Upper lobe of left lung (tissue), 6 donors: ENCODE measurements around the gene LTB. TPM values are rescaled to one million over a fixed set of nuclear protein-coding genes. Genes with fewer than 3 reads are reported as not detected.

ENCODE experiments used
- ATAC-seq, 2 donors: fragments of 200-7000 bp; cut with Tn5 transposase; one replicate each; pipeline ENCODE4 v1.9.1; 2022; ENCODE audit warnings: mild to moderate bottlenecking in 2 of 2, moderate library complexity in 2 of 2; ENCODE audit not compliant: low FRiP score in 2 of 2
- DNase-seq, 2 donors: peaks; one replicate each; pipeline ENCODE4 v3.0.0-alpha.2; 2019 to 2020
- H3K27ac ChIP-seq, 4 donors: fragments of 200-600 bp; sonication (generic); one replicate each; pipeline ENCODE4 v1.5.1; 2016 to 2019
- H3K27me3 ChIP-seq, 4 donors: fragments of 200-600 bp; sonication (generic); one replicate each; pipeline ENCODE4 v1.5.1; 2017 to 2019
- H3K36me3 ChIP-seq, 4 donors: fragments of 200-600 bp; sonication (generic); one replicate each; pipeline ENCODE4 v1.5.1; 2016 to 2019
- H3K4me1 ChIP-seq, 4 donors: fragments of 200-600 bp; sonication (generic); one replicate each; pipeline ENCODE4 v1.5.1; 2018 to 2019
- H3K4me3 ChIP-seq, 4 donors: fragments of 200-600 bp; sonication (generic); one replicate each; pipeline ENCODE4 v1.5.1; 2017 to 2019; ENCODE audit warnings: mild to moderate bottlenecking in 2 of 4, moderate library complexity in 1 of 4
- H3K9me3 ChIP-seq, 4 donors: fragments of 200-600 bp; sonication (generic); one replicate each; pipeline ENCODE4 v1.5.1; 2018 to 2019
- EP300 ChIP-seq, 4 donors: sonication (generic); formaldehyde crosslinking; IDR thresholded peaks; one replicate each; pipeline ENCODE4 v1.5.1; 2017; ENCODE audit warnings: antibody characterized with exemption in 4 of 4, control low read depth in 2 of 4
- POLR2A ChIP-seq, 4 donors: fragments of 450-650 bp; IDR thresholded peaks; one replicate each; pipeline ENCODE4 v1.5.1; 2016 to 2017; ENCODE audit warnings: antibody characterized with exemption in 4 of 4, mild to moderate bottlenecking in 2 of 4
- POLR2AphosphoS5 ChIP-seq, 2 donors: sonication (generic); formaldehyde crosslinking; IDR thresholded peaks; one replicate each; pipeline ENCODE4 v1.5.1; 2017; ENCODE audit warnings: antibody characterized with exemption in 2 of 2
- WGBS, 2 donors: methylation state at CpG; one replicate each; pipeline ENCODE4 v1.1.5; 2017 to 2018; 5-methylcytosine and 5-hydroxymethylcytosine counted together
- total RNA-seq, 6 donors: library from RNA; depleted of rRNA in 4 of 6; stranded (reverse); fragments of >200 nt in 4 of 6; gene quantifications; one replicate each; pipeline versions ENCODE4 v1.1.0 to v1.2.1, GENCODE V29; 2016 to 2021
- TF ChIP-seq, protein P1 (sequence below), 6 experiments: fragments of 450-650 bp in 4 of 6; fragments of 200-600 bp in 2 of 6; sonication (generic) in 2 of 6; IDR thresholded peaks; one replicate each; pipeline ENCODE4 v1.5.1; 2016 to 2019; ENCODE audit warnings: antibody characterized with exemption in 6 of 6
- donor health status: DM: no; HTN: no; CAD: no; lungs with moderate emphysema.
- donor health status: DM: no; HTN: yes; CAD: no; lungs with severe emphysema.

Gene LTB
- total RNA-seq, 6 donors from 2014 or later = 1.3 to 18.7 (median 8.2) TPM; not detected in 3

DNA sequence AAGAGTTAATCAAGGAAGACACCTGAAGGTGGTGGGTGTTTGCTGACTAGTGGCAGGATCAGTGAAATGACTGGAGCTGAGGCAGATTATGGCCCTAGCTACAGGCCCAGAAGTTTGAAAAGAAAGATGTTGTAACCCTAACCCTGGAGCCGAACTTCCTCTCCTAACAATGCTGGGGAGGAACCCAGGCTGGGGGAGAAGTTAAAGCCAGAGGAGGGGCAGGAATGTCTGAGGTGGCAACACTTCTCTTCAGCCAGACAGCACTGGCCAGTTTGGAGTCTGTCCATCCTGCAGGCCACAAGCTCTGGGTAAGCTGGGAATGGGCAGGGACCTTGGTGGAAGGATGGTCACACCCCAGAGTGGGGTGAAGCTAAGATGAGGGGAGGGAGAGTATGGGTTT lies 3.8 kb upstream of the LTB start, which contains the start of gene LST1:
Gene LST1 (plus strand): TSS at position 270 of the 400 bp plus-strand sequence. CDS start 1,023 bp downstream, outside the sequence.
- Histone ChIP-seq H3K9me3 (no peaks in the 10 kb centered on the region), H3K27ac (peak within 1 kb of the TSS; percentile 43 to 84 (median 66)), H3K4me1 (peaks cover 20 to 45% (median 30%) of the 10 kb centered on the region in 4 donors), H3K27me3 (no peaks in the 10 kb centered on the region), H3K4me3 (peak within 1 kb of the TSS in 2 of 4 donors; percentile 22 to 34), H3K36me3 (no peaks in the 10 kb centered on the region)
- DNase-seq (peak in 1 of 2 donors; percentile 63), ATAC-seq (peak; percentile 48 to 68)
- TF ChIP-seq POLR2AphosphoS5 (IDR thresholded peaks at IDR 0.05) (no peak), EP300 (IDR thresholded peaks at IDR 0.05) (no peak), POLR2A (IDR thresholded peaks at IDR 0.05) (peak in 1 of 4 donors; percentile 7)
- TF ChIP-seq, protein P1, sequence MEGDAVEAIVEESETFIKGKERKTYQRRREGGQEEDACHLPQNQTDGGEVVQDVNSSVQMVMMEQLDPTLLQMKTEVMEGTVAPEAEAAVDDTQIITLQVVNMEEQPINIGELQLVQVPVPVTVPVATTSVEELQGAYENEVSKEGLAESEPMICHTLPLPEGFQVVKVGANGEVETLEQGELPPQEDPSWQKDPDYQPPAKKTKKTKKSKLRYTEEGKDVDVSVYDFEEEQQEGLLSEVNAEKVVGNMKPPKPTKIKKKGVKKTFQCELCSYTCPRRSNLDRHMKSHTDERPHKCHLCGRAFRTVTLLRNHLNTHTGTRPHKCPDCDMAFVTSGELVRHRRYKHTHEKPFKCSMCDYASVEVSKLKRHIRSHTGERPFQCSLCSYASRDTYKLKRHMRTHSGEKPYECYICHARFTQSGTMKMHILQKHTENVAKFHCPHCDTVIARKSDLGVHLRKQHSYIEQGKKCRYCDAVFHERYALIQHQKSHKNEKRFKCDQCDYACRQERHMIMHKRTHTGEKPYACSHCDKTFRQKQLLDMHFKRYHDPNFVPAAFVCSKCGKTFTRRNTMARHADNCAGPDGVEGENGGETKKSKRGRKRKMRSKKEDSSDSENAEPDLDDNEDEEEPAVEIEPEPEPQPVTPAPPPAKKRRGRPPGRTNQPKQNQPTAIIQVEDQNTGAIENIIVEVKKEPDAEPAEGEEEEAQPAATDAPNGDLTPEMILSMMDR (IDR thresholded peaks at IDR 0.05) = no peak
- WGBS, 2 donors = 23 to 24% methylated on average over 1 of the region's 1 CpG

- DNase-seq (no peak), ATAC-seq (no peak)
- Histone ChIP-seq H3K36me3 (no peaks in the 10 kb centered on the region), H3K9me3 (no peaks in the 10 kb centered on the region), H3K4me3 (no peak overlapping the region), H3K27me3 (no peaks in the 10 kb centered on the region), H3K27ac (peak overlapping the region; percentile 43 to 84 (median 66)), H3K4me1 (peaks cover 22 to 50% (median 31%) of the 10 kb centered on the region in 4 donors)
- TF ChIP-seq, protein P1 (IDR thresholded peaks at IDR 0.05) = peak in 4 of 6 experiments; percentile 4 to 27 (median 12)
- TF ChIP-seq POLR2A (IDR thresholded peaks at IDR 0.05) (no peak), EP300 (IDR thresholded peaks at IDR 0.05) (no peak)
- 57 to 64% methylated on average over 2 of the region's 2 CpGs for WGBS, 2 donors
These were observed 3.3 kb upstream of the LTB start for GRCh38 chr6:31585491-31585890.

DNA sequence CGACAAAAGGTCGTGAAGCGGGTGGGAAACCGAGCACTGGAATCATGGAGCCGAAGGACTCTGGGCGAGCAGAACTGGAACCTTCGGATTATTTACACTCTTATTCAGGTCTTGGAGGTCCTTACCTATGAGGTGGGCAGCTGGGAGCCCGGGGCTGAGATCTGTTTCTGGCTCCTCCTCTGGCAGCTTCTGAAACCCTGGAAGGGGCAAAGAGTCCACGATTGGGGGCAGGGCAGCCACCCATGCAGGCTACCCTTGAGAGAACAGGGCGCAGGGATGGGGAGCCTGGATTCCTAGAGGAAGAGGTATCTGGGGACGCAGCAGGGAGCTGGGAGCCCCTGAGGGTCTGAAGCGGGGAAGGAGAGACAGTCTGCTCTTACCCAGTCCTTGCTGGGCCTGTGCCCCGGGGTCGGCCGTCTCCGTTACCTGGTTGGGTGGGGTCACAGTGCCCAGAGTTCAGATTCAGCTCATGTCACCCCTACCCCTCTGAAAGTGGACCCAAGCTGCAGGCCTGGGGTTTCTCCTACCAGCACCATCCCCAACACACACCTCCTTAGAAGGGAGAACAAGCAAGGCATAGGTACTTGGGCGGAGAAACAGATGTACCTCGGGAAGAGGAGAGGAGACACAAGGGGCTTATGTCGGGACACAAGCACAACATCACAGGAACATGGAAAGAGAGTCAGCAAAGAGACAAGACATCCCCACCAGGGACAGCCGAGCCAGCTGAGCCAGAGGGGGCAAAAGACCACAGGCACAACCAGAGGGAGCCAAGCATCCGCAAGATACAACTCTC lies 592 bp downstream of the LTB start:
- TF ChIP-seq EP300 (IDR thresholded peaks at IDR 0.05) (no peak), POLR2A (IDR thresholded peaks at IDR 0.05) (no peak), POLR2AphosphoS5 (IDR thresholded peaks at IDR 0.05) (no peak)
- TF ChIP-seq, protein P1 (IDR thresholded peaks at IDR 0.05) = no peak
- H3K27ac ChIP-seq = peak overlapping the region; percentile 77 to 96 (median 90)
- 22 to 28% methylated on average over 17 to 21 of the region's 21 CpGs for WGBS, 2 donors
- H3K4me3 ChIP-seq = peak overlapping the region; percentile 67 to 87 (median 74)
- no peaks in the 10 kb centered on the region for H3K27me3 ChIP-seq
- DNase-seq (no peak), ATAC-seq (peak in 1 of 2 donors; percentile 16)
- peaks cover 23 to 33% (median 32%) of the 10 kb centered on the region in 4 donors for H3K4me1 ChIP-seq
- H3K9me3 ChIP-seq = no peaks in the 10 kb centered on the region
- H3K36me3 ChIP-seq = no peaks in the 10 kb centered on the region

DNA sequence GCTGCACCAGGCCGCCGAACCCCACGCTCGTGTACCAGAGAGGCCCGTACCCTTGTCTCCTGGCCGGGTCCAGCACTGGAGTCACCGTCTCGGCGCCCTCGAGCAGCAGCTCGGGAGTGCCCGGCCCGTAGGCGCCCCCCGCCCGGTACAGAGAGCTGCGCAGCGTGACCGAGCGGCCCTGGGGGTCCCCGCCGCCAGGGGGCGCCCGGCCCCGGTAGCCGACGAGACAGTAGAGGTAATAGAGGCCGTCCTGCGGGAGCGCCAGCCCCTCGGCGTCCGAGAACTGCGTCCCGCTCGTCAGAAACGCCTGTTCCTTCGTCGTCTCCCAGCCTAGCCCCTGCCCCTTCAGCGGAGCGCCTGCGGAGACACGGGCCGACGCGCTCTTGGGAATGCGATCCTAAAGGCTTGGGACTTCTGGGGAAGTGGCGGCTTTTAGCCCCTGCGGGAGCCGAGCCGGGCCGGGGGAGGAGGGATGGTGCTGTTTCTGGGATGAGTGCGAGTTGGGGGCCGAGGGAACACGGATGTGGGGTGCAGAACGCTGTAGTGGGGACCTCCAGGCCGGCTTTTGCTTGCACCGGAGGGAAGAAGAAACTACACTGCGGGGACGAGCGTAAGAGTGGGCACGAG lies 1.3 kb downstream of the LTB start:
- Histone ChIP-seq H3K27me3 (no peaks in the 10 kb centered on the region), H3K9me3 (no peaks in the 10 kb centered on the region), H3K4me3 (peak overlapping the region; percentile 67 to 87 (median 74)), H3K36me3 (no peaks in the 10 kb centered on the region), H3K4me1 (peaks cover 21 to 26% (median 25%) of the 10 kb centered on the region in 4 donors), H3K27ac (peak overlapping the region; percentile 77 to 96 (median 90))
- DNase-seq = peak; percentile 93 to 99
- ATAC-seq = peak; percentile 95 to 98
- TF ChIP-seq POLR2A (IDR thresholded peaks at IDR 0.05) = peak in 1 of 4 donors; percentile 61
- peak in 1 of 2 donors; percentile 60 for TF ChIP-seq POLR2AphosphoS5 (IDR thresholded peaks at IDR 0.05)
- TF ChIP-seq, protein P1 (IDR thresholded peaks at IDR 0.05) = peak; percentile 95 to 99 (median 98)
- no peak for TF ChIP-seq EP300 (IDR thresholded peaks at IDR 0.05)
- WGBS, 2 donors = 0 to 4% methylated on average over 11 to 45 of the region's 62 CpGs
